GM21737 (cell line): ENCODE data around the gene TTC3.

Source experiments
- ATAC-seq: cut with Tn5 transposase; IDR thresholded peaks from one replicate; pipeline ENCODE4 v1.9.1; 2021; ENCODE audit warnings: mild to moderate bottlenecking, moderate library complexity; ENCODE audit not compliant: unreplicated experiment

TTC3 gene

DNA sequence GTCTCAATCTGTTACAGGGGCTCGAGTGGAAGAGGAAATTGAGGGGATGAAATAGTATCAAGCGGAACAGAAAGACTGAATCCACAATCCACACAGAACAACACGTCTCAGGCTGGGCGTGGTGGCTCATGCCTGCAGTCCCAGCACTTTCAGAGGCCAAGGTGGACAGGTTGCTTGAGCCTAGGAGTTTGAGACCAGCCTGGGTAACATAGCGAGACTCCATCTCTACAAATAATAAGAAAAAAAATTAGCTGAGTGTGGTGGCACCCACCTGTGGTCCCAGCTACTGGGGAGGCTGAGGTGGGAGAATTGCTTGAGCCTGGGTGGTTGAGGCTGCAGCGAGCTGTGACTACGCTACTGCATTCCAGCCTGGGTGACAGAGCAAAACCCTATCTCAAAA is 168.4 kb downstream of the TTC3 start:
- ATAC-seq: no peak

DNA sequence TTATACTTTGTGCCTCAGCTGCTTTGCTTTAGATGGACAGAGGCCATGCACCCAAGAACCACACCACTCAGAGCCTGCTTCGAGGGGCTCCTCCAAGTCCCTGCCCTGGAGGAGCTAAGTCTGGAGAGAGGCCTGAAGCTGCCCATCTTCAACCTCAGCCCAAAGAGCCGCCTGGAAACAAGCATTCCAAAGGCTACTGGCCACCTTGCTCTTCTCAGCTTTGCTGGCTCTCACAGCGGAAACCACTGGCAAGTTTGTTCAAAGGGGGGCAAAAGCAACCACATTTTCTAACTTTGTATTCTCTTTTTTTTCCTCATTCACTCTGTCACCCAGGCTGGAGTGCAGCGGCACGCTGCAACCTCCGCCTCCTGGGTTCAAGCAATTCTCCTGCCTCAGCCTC is 170.9 kb downstream of the TTC3 start:
- no peak for ATAC-seq

DNA sequence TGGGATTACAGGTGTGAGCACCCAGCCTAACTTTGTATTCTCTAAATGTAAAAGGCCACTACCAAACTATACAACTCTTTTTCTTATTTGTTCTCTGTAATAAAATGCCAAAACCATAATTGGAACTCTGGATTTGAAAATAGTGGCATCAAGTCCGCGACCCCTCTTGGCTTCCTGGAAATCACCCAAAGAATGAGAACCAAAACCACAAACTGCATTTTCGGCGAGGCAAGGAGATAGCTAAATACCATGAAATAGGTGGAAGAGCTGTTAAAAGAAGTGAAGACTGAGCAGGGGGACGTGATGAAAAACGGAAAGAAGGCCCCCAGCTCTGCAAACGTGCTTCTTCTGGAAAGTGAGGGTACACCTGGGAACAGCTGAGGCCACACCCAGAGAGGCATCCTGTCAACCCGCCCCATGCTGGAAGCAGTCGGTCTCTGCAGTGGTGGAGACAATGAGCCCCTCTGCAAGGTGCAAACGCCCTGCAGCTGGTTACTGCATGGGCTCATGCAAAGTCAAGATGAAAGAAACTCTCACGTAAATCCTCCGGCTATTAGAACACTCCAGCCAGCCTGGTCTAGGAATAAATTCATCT is 171.5 kb downstream of the TTC3 start:
- ATAC-seq: no peak

DNA sequence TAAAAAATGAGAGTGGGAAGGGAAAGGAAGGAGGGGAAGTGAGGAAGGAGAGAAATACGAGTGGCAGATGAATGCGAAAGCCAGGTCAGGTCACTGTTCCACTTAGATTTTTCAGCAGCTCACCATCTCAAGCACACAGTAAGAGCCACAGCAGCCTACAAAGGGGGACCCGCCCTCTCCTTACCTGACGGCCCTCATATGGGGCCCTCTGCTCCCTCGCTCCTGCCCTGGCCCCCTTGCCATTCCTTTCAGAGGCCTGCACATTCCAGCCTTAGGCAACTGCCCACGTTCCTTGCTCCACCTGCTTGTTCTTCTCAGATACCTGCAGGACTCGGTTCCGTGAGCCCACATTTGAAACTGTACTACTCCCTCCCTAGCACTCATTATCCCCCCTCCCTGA is 172.1 kb downstream of the TTC3 start:
- no peak for ATAC-seq

DNA sequence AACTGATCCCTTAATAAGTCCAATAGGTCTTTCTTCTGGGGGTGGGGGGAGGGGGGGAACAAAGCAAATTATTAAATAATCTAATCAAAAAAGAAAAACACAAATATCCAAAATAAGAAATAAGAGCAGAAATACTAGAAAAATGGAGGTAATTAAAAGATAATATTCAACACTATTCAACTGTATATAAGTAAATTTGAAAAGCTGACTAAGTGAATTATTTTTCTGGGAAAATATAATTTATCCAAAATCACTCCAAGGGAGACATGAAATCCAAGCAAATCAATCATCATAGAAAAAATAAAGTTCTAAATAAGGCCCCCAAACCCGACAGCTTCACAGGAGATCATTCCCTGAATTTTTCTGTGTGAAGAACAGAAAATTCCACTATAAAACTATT is 175.2 kb downstream of the TTC3 start:
- no peak for ATAC-seq

DNA sequence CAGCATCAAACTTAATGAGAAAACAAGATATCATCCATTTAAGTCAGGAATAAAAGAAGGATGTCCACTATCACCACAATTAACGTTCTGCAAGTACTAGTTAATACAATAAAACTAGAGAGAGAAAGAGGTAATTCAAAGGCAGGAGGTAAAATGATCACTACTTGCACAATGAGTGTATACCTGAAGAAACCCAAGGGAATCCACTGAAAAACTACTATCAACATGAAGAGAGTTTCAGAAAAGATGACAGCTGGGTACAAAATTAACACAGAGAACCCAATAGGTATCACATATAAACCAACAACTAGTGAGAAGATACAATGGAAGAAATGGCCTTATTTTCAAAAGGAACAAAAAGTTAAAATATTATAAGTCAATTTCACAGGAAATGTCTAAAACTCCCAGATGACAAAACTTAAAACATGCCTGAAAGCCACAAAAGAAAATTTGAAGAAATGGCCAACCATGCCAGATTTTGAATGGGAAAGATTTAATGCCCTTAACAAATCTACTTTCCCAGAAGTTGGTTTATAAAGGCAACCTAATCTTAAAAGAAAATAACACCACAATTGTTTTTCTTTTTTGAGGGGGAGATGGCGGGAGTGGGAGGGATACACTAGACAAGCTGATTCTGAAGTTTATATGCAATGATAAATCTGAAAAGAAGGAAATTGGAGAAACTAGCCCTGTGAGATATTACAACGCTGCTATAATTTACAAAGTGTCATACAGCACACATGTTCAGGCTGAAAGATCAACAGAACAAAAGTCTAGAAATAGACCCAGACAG is 176.3 kb downstream of the TTC3 start:
- ATAC-seq: no peak

DNA sequence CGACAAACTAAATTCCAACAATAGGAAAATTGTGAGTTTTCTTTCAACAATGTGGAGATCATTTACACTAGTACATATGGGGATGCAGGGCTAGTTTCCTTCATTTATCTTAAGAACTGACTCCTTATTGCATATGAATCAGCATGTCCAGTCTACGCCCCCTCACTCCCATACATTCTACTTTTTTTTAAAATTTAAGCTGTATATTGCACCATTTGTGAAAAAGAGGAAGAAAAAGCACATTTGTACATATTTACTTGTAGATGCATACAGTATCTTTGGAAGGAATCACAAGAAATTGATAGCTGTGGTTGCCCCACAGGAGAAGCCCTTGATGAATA is 178.2 kb downstream of the TTC3 start:
- ATAC-seq: no peak
